Lower leg skin (tissue), 3 donors: ENCODE results near the gene NKD2.

Experiments used
- POLR2A ChIP-seq, 2 donors: fragments of 450-650 bp; IDR thresholded peaks; one replicate each; pipeline ENCODE4 v1.6.1; 2016 to 2017; ENCODE audit warnings: antibody characterized with exemption in 2 of 2, mild to moderate bottlenecking in 1 of 2, moderate library complexity in 1 of 2
- TF ChIP-seq, protein P1 (sequence below), 3 donors: fragments of 450-650 bp; IDR thresholded peaks; one replicate each; pipeline ENCODE4 v1.5.1; 2016; ENCODE audit warnings: antibody characterized with exemption in 3 of 3, mild to moderate bottlenecking in 3 of 3, moderate library complexity in 2 of 3

- TF ChIP-seq, protein P1, sequence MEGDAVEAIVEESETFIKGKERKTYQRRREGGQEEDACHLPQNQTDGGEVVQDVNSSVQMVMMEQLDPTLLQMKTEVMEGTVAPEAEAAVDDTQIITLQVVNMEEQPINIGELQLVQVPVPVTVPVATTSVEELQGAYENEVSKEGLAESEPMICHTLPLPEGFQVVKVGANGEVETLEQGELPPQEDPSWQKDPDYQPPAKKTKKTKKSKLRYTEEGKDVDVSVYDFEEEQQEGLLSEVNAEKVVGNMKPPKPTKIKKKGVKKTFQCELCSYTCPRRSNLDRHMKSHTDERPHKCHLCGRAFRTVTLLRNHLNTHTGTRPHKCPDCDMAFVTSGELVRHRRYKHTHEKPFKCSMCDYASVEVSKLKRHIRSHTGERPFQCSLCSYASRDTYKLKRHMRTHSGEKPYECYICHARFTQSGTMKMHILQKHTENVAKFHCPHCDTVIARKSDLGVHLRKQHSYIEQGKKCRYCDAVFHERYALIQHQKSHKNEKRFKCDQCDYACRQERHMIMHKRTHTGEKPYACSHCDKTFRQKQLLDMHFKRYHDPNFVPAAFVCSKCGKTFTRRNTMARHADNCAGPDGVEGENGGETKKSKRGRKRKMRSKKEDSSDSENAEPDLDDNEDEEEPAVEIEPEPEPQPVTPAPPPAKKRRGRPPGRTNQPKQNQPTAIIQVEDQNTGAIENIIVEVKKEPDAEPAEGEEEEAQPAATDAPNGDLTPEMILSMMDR (IDR thresholded peaks at IDR 0.05) = no peak
- TF ChIP-seq POLR2A (IDR thresholded peaks at IDR 0.05) = no peak
Observed at GRCh38 chr5:969408-969839, 39.2 kb upstream of the NKD2 start.
